ENCODE data around the gene NQO2. TPM values are rescaled to one million over a fixed set of nuclear protein-coding genes. Genes with fewer than 3 reads are reported as not detected.

NQO2 gene
- total RNA-seq, 2 experiments from 2014 or later, result 12.8 to 13.7 TPM

DNA sequence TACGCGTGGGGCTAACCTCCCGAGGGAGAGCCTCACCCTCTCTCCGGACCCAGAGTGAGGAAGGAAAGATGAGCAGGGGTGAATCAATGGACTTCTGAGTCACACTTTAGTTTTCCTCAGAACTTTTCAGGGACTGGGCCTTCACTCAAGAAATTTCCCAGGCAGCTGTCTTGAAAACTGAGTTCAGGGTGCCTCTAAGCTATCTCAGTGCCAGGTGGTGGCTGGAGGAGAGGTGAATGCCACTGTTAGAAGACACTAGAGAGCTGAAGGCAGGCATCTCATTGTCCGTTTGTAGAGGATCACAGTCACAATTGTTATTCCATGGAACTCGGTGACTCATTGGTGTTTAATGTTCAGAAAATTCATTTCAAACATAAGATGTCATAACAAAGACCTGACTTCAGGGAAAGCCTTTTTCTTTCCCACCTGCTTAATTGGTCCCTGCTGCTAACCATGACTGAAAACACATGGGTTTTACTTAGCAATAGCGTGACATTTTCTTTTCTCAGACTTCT lies 23.1 kb upstream of the NQO2 start:
- Mint-ChIP-seq H3K4me1 (peaks cover 16% of the 10 kb centered on the region), H3K27me3 (no peaks in the 10 kb centered on the region), H3K36me3 (no peaks in the 10 kb centered on the region), H3K4me3 (no peak overlapping the region), H3K9me3 (no peaks in the 10 kb centered on the region), H3K27ac (no peak overlapping the region)
- no peak for DNase-seq

DNA sequence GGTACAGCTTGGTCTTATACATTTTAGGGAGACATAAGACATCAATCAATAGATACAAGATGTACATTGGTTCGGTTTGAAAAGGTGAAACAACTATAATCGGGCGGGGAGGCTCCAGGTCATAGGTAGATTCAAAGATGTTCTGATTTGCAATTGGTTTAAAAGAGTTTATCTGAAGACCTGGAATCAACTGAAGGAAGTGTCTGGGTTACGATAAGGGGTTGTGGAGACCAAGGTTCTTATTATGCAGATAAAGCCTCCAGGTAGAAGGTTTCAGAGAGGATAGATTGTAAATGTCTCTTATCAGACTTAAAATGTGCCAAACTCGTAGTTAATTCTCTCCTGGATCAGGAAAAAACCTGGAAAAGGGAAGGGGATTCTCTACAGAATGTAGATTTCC lies 22.4 kb upstream of the NQO2 start:
- Mint-ChIP-seq H3K4me3 (no peak overlapping the region), H3K36me3 (no peaks in the 10 kb centered on the region), H3K27me3 (no peaks in the 10 kb centered on the region), H3K9me3 (no peaks in the 10 kb centered on the region), H3K4me1 (peaks cover 13% of the 10 kb centered on the region), H3K27ac (no peak overlapping the region)
- no peak for DNase-seq

DNA sequence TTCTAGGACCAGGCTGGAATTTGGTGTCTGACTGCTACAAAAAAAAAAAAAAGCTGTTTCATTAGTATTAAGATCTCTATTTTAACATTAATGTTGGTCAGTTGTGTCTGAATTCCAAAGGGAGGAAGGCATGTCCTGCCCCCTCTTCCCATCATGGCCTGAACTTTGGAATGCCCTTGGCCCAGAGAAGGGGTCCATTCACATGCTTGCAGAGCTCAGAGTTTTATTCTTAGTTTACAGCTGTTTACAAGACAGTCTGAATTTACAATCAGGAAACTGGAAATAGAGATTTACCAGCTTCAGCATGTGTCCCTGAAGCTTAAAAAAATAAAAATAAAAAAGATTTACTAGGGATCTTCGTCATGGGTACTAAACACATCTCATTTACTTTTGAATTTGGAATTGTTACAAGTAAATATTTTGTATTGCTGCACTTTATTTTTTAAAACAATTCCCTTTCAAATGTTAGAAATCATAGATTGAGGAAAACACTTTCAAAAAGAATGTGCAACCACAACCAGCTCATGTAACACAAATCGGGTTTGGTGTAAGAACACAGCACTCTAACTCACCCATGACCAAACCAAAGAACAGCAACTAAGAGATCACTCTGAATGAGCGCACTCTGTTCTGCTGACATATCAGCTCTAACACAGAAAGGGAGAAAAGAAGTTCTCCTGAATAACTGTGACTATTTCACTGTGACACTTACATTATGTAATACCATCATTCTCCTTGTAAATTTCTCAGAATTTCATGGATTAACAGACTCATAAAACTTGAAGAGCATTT lies 21.7 kb upstream of the NQO2 start:
- Mint-ChIP-seq H3K4me3 (no peak overlapping the region), H3K9me3 (no peaks in the 10 kb centered on the region), H3K4me1 (peaks cover 8% of the 10 kb centered on the region), H3K36me3 (no peaks in the 10 kb centered on the region), H3K27ac (no peak overlapping the region), H3K27me3 (no peaks in the 10 kb centered on the region)
- no peak for DNase-seq

DNA sequence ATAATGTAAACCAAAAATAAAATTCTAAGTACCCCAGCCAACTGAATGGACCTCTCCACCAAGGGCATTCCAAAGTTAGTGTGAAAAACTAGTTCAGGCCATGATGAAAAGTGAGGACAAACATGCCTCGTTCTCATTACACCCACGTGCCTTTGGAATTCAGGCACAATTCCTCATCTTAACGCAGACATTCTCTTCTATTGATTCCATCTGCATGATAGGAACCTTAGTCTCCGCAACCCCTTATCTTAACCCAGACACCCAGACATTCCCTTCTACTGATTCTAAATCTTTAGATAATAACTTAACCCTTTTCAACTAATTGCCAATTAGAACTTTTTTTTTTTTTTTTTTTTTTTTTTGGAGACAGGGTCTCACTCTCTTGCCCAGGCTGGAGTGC lies 20.8 kb upstream of the NQO2 start:
- Mint-ChIP-seq H3K9me3 (no peaks in the 10 kb centered on the region), H3K27ac (no peak overlapping the region), H3K4me1 (peaks cover 8% of the 10 kb centered on the region), H3K36me3 (no peaks in the 10 kb centered on the region), H3K27me3 (no peaks in the 10 kb centered on the region), H3K4me3 (no peak overlapping the region)
- no peak for DNase-seq

DNA sequence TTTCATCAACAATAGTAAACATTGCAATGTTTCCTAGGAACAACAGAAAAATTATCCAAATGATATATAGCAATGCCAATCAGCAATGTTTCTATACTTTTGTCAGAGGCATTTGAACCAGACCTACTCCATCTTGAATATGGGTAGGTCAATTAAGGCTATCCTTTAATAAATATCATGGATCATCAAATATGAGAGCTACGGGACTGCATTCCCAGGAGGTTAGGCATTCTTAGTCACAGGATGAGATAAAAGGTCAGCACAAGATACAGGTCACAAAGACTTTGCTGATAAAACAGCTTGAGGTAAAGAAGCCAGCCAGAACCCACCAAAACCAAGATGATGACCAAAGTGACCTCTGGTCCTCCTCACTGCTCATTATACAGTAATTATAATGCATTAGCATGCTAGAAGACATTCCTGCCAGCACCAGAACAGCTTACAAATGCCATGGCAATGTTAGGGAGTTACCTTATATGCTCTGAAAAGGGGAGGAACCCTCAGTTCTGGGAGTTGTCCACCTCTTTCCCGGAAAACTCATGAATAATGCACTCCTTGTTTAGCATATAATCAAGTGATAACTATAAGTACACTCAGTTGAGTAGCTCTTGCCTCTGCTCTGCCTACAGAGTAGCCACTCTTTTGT lies 19.8 kb upstream of the NQO2 start:
- H3K4me1 Mint-ChIP-seq, result peaks cover 8% of the 10 kb centered on the region
- H3K27me3 Mint-ChIP-seq, result no peaks in the 10 kb centered on the region
- no peaks in the 10 kb centered on the region for H3K9me3 Mint-ChIP-seq
- DNase-seq, result no peak
- no peak overlapping the region for H3K27ac Mint-ChIP-seq
- no peaks in the 10 kb centered on the region for H3K36me3 Mint-ChIP-seq
- H3K4me3 Mint-ChIP-seq, result no peak overlapping the region

DNA sequence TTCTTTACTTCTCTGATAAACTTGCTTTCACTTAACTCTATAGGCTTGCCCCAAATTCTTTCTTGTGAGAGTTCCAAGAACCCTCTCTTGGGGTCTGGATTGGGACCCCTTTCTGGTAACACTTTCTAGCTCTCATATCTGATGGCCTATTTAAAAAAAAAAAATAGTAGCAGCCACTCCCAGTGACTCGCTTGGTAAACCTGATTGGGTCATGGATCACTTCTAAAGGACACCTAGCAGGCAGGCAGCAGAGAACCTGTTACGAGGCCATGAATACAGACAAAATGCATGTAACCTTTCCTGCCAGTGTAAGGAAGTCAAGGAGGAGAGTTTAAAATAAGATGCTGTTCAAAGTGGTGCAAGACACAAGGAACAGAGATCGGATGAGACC lies 19.2 kb upstream of the NQO2 start:
- no peak overlapping the region for H3K27ac Mint-ChIP-seq
- no peaks in the 10 kb centered on the region for H3K27me3 Mint-ChIP-seq
- no peaks in the 10 kb centered on the region for H3K36me3 Mint-ChIP-seq

GRCh38 chr6:2982426-2983117 lies 17.1 kb upstream of the NQO2 start:
- Mint-ChIP-seq H3K27ac (no peak overlapping the region), H3K4me3 (no peak overlapping the region), H3K27me3 (no peaks in the 10 kb centered on the region), H3K9me3 (no peaks in the 10 kb centered on the region), H3K36me3 (no peaks in the 10 kb centered on the region), H3K4me1 (peaks cover 3% of the 10 kb centered on the region)
- DNase-seq, result no peak

More for the DNA sequence above, 19.2 kb upstream of the NQO2 start:
- no peak for DNase-seq
- no peaks in the 10 kb centered on the region for H3K9me3 Mint-ChIP-seq
- H3K4me1 Mint-ChIP-seq, result peaks cover 8% of the 10 kb centered on the region
- no peak overlapping the region for H3K4me3 Mint-ChIP-seq

GRCh38 chr6:2984738-2985406 lies 14.8 kb upstream of the NQO2 start:
- peaks cover 12% of the 10 kb centered on the region for H3K4me1 Mint-ChIP-seq
- H3K9me3 Mint-ChIP-seq, result no peaks in the 10 kb centered on the region
- H3K27ac Mint-ChIP-seq, result no peak overlapping the region
- no peaks in the 10 kb centered on the region for H3K36me3 Mint-ChIP-seq
- H3K27me3 Mint-ChIP-seq, result no peaks in the 10 kb centered on the region
- no peak for DNase-seq
- no peak overlapping the region for H3K4me3 Mint-ChIP-seq

- Mint-ChIP-seq H3K36me3 (no peaks in the 10 kb centered on the region), H3K4me3 (no peak overlapping the region), H3K27ac (no peak overlapping the region), H3K9me3 (no peaks in the 10 kb centered on the region), H3K27me3 (no peaks in the 10 kb centered on the region), H3K4me1 (peaks cover 17% of the 10 kb centered on the region)
- DNase-seq, result no peak
Measured at GRCh38 chr6:2986722-2987221, 12.9 kb upstream of the NQO2 start.

DNA sequence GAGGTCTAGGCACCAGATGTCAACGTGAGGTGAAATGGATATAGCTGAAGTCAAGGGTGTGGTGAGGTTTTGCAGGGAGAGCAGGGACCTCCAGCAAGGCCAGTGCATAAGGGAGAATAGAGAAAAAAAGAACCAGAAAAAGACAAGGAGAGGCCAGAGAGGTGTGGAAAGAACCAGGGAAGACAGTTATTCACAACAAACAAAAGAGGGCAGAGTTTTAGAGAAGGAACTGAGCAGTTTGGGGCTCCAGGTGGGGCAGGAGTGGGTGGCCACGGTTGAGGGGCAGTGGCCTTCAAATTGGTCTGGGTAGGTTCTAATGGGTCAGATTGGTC lies 11.6 kb upstream of the NQO2 start:
- H3K4me3 Mint-ChIP-seq, result peak overlapping the region; percentile 84
- peaks cover 18% of the 10 kb centered on the region for H3K4me1 Mint-ChIP-seq
- H3K27ac Mint-ChIP-seq, result peak overlapping the region; percentile 85
- DNase-seq, result no peak
- no peaks in the 10 kb centered on the region for H3K9me3 Mint-ChIP-seq
- peaks cover 1% of the 10 kb centered on the region for H3K36me3 Mint-ChIP-seq
- no peaks in the 10 kb centered on the region for H3K27me3 Mint-ChIP-seq

DNA sequence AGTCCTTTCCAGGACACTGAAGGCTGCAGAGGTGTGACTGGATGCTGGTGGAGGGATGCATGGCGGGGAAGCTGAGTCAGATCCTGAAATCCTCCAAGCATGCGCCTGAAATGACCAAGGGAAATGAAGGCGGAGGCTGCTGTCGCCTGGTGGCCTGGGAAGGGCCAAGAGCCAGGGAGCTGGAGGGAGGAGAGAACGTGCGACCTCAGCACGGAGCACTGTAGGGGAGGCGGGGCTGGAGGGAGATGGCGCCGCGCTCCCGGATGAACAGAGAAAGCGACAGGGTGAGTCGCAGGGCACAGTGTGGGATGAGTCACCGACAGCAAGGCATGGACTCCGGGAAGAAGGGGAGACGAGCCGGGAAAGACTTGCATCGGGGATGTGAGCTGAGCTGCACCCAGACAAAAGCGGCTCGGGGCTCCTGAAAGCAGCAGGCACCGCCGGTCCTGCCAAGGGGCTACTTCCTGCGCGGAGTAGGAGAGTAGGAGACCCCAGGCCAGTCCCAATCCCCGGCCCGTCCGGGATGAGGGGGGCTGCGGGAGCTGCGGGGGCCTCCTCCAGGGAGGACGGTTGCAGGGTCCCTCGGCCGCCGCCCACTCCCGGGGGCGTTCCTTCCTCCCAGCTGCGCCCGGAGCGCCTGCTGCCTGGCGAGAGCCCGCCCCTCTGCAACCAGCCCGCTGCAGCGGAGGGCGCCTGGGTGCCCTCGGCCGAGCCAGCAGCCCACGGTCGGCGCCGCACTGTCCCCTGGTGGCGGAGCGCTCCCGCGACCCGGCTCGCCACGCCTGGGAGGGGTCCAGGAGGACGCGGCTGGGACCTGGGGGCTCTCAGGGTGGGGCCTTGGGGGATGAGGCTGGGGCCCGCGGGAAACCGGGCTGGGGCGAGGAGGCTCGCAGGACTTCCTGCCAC lies 11.0 kb upstream of the NQO2 start:
- peaks cover 18% of the 10 kb centered on the region for H3K4me1 Mint-ChIP-seq
- H3K27ac Mint-ChIP-seq, result peak overlapping the region; percentile 97
- peak; percentile 89 for DNase-seq
- H3K27me3 Mint-ChIP-seq, result no peaks in the 10 kb centered on the region
- peaks cover 1% of the 10 kb centered on the region for H3K36me3 Mint-ChIP-seq
- H3K4me3 Mint-ChIP-seq, result peak overlapping the region; percentile 84
- no peaks in the 10 kb centered on the region for H3K9me3 Mint-ChIP-seq

- Mint-ChIP-seq H3K9me3 (no peaks in the 10 kb centered on the region), H3K4me1 (peaks cover 18% of the 10 kb centered on the region), H3K36me3 (peaks cover 1% of the 10 kb centered on the region), H3K27me3 (no peaks in the 10 kb centered on the region), H3K4me3 (peak overlapping the region; percentile 84), H3K27ac (peak overlapping the region; percentile 97)
- DNase-seq, result peak; percentile 76
Measured at GRCh38 chr6:2989332-2990247, 10.1 kb upstream of the NQO2 start.

- H3K4me3 Mint-ChIP-seq, result peak overlapping the region; percentile 84
- H3K9me3 Mint-ChIP-seq, result no peaks in the 10 kb centered on the region
- H3K27ac Mint-ChIP-seq, result peak overlapping the region; percentile 97
- H3K4me1 Mint-ChIP-seq, result peaks cover 18% of the 10 kb centered on the region
- H3K27me3 Mint-ChIP-seq, result no peaks in the 10 kb centered on the region
- no peak for DNase-seq
- H3K36me3 Mint-ChIP-seq, result peaks cover 1% of the 10 kb centered on the region
Measured at GRCh38 chr6:2990248-2990931, 9.3 kb upstream of the NQO2 start.
